GM12872 (cell line): ENCODE measurements around the gene CCDC137.

Source experiments
- TF ChIP-seq, protein P1 (sequence below): IDR thresholded peaks from 3 replicates; pipeline ENCODE4 v1.5.1; 2011; ENCODE audit warnings: low read depth, mild to moderate bottlenecking, low read length, moderate library complexity; ENCODE audit not compliant: insufficient read depth

CCDC137 gene

GRCh38 chr17:81646869-81647600 lies 19.5 kb upstream of the CCDC137 start:
- TF ChIP-seq, protein P1, sequence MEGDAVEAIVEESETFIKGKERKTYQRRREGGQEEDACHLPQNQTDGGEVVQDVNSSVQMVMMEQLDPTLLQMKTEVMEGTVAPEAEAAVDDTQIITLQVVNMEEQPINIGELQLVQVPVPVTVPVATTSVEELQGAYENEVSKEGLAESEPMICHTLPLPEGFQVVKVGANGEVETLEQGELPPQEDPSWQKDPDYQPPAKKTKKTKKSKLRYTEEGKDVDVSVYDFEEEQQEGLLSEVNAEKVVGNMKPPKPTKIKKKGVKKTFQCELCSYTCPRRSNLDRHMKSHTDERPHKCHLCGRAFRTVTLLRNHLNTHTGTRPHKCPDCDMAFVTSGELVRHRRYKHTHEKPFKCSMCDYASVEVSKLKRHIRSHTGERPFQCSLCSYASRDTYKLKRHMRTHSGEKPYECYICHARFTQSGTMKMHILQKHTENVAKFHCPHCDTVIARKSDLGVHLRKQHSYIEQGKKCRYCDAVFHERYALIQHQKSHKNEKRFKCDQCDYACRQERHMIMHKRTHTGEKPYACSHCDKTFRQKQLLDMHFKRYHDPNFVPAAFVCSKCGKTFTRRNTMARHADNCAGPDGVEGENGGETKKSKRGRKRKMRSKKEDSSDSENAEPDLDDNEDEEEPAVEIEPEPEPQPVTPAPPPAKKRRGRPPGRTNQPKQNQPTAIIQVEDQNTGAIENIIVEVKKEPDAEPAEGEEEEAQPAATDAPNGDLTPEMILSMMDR = no peak

- TF ChIP-seq, protein P1 = no peak
Observed at GRCh38 chr17:81647640-81648012, 18.9 kb upstream of the CCDC137 start.

DNA sequence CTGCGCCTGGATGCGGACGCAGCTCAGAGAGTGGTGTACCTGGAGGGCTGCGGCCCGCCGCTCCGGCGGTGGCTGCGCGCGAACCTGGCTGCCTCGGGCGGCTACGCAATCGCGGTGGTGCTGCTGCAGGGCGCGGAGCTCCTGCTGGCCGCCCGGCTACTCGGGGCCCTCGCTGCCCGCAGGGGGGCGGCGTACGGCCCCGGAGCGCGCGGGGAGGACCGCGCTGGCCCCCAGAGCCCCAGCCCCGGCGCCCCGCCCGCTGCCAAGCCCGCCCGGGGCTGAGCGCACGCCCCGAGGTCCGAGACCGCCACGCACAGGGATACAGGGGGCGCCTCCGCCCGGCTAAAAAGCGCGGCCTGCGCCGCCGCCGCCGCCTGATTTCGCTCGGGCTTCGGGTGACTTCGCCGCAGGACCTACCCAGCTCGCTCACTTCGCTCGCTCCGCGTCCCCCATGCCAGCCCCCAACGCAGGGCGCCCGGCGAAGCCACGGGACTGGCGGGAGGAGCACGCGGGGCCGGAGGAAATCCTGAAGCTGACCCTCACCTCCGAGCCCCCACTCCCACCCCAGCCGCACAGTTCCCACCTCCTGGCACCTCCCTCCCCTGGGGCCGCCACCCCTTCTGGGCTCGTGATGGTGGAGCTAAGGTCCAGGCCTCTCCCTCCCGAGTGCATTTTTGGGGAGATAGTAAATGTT lies 18.4 kb upstream of the CCDC137 start:
- TF ChIP-seq, protein P1 = no peak

GRCh38 chr17:81648707-81649085 lies 17.8 kb upstream of the CCDC137 start:
- TF ChIP-seq, protein P1 = no peak

GRCh38 chr17:81650951-81651350 lies 15.6 kb upstream of the CCDC137 start:
- TF ChIP-seq, protein P1 = no peak

- TF ChIP-seq, protein P1 = no peak
Observed at GRCh38 chr17:81651692-81652091, 14.8 kb upstream of the CCDC137 start.

DNA sequence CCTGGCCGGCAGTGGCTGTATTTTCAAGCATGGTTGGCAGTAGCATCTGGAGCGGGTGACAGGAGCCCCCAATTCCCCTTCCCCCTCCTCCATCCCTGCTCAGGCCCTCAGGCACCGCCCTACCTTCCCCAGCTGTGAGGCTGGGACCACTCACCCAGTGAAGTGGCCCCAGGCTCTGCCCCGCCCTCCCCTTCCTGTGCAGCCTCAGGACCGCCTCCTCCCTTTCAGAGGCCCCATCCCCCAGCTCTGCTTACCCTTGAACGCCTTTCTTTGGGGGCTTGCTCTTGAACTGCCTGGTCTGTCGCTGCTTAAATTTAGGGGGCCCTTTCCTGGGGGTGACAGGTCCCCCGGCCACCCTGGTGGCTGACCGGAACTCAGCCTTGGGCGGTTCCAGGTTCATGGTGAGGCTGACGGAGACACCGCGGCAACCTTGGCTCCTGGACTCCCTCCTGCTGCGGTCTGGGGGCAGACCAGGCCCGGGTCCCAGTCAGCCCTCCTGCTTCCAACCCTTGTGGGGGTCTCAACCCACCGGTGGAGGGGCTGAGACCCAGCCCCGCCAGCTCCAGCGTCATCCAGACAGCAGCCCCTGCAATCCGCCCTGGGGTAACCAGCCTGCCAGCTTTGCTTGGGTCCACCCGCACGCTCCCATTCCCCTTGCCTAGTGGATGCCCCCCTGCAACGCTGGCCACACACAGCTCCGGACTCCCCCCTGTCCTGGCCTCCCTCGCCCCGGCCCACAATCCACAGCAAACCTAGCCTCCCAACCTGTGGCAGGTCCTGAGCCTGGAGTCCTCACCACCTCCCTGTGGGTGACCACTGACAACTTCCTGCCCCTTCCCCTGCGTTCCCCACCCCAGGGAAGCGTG lies 13.4 kb upstream of the CCDC137 start:
- TF ChIP-seq, protein P1 = no peak
